ENCODE results near the gene COMT. TPM values are rescaled to one million over a fixed set of nuclear protein-coding genes. Genes with fewer than 3 reads are reported as not detected.

COMT gene
- total and polyA plus RNA-seq, 2 donors = 52.7 to 198 TPM

- DNase-seq (ENCODE audit: extremely low spot score) = no peak
- peaks cover 3% of the 10 kb centered on the region for H3K4me1 ChIP-seq (ENCODE audit: insufficient read depth)
- WGBS = 38% methylated on average over 11 of the region's 11 CpGs
- H3K36me3 ChIP-seq (ENCODE audit: insufficient read depth) = no peaks in the 10 kb centered on the region
- H3K4me3 ChIP-seq (ENCODE audit: low read depth, low read length) = no peak overlapping the region
- H3K27ac ChIP-seq (ENCODE audit: low read depth) = peak overlapping the region; percentile 89
Observed at GRCh38 chr22:19943082-19944026, 1.8 kb downstream of the COMT start.

- no peak overlapping the region for H3K27ac ChIP-seq (ENCODE audit: low read depth)
- DNase-seq (ENCODE audit: extremely low spot score) = no peak
- 80% methylated on average over 9 of the region's 9 CpGs for WGBS
- no peak overlapping the region for H3K4me3 ChIP-seq (ENCODE audit: low read depth, low read length)
- H3K4me1 ChIP-seq (ENCODE audit: insufficient read depth) = no peaks in the 10 kb centered on the region
- H3K36me3 ChIP-seq (ENCODE audit: insufficient read depth) = no peaks in the 10 kb centered on the region
Observed at GRCh38 chr22:19948057-19948760, 6.6 kb downstream of the COMT start.

GRCh38 chr22:19951346-19951745, 9.8 kb downstream of the COMT start:
- Histone ChIP-seq H3K4me3 (ENCODE audit: low read depth, low read length) (no peak overlapping the region), H3K27ac (ENCODE audit: low read depth) (no peak overlapping the region), H3K4me1 (ENCODE audit: insufficient read depth) (no peaks in the 10 kb centered on the region), H3K36me3 (ENCODE audit: insufficient read depth) (no peaks in the 10 kb centered on the region)
- DNase-seq (ENCODE audit: extremely low spot score) = no peak
- WGBS = 90% methylated on average over 13 of the region's 13 CpGs

- WGBS = 67% methylated on average over 19 of the region's 19 CpGs
- no peak overlapping the region for H3K27ac ChIP-seq (ENCODE audit: low read depth)
- no peaks in the 10 kb centered on the region for H3K4me1 ChIP-seq (ENCODE audit: insufficient read depth)
- H3K36me3 ChIP-seq (ENCODE audit: insufficient read depth) = no peaks in the 10 kb centered on the region
- no peak overlapping the region for H3K4me3 ChIP-seq (ENCODE audit: low read depth, low read length)
- DNase-seq (ENCODE audit: extremely low spot score) = no peak
Observed at GRCh38 chr22:19955241-19956128, 13.9 kb downstream of the COMT start.

GRCh38 chr22:19957445-19957844, 15.9 kb downstream of the COMT start:
- Histone ChIP-seq H3K36me3 (ENCODE audit: insufficient read depth) (no peaks in the 10 kb centered on the region), H3K27ac (ENCODE audit: low read depth) (no peak overlapping the region), H3K4me3 (ENCODE audit: low read depth, low read length) (no peak overlapping the region), H3K4me1 (ENCODE audit: insufficient read depth) (no peaks in the 10 kb centered on the region)
- DNase-seq (ENCODE audit: extremely low spot score) = no peak
- WGBS = 91% methylated on average over 9 of the region's 9 CpGs

- 73% methylated on average over 19 of the region's 19 CpGs for WGBS
- Histone ChIP-seq H3K4me3 (ENCODE audit: low read depth, low read length) (no peak overlapping the region), H3K4me1 (ENCODE audit: insufficient read depth) (no peaks in the 10 kb centered on the region), H3K36me3 (ENCODE audit: insufficient read depth) (no peaks in the 10 kb centered on the region), H3K27ac (ENCODE audit: low read depth) (no peak overlapping the region)
- no peak for DNase-seq (ENCODE audit: extremely low spot score)
Observed at GRCh38 chr22:19958083-19959042, 16.8 kb downstream of the COMT start.

- Histone ChIP-seq H3K27ac (ENCODE audit: low read depth) (no peak overlapping the region), H3K4me3 (ENCODE audit: low read depth, low read length) (no peak overlapping the region), H3K4me1 (ENCODE audit: insufficient read depth) (no peaks in the 10 kb centered on the region), H3K36me3 (ENCODE audit: insufficient read depth) (no peaks in the 10 kb centered on the region)
- 24% methylated on average over 30 of the region's 30 CpGs for WGBS
- DNase-seq (ENCODE audit: extremely low spot score) = no peak
Observed at GRCh38 chr22:19959043-19959586, 17.5 kb downstream of the COMT start.

- H3K4me1 ChIP-seq (ENCODE audit: insufficient read depth) = no peaks in the 10 kb centered on the region
- no peak overlapping the region for H3K4me3 ChIP-seq (ENCODE audit: low read depth, low read length)
- H3K27ac ChIP-seq (ENCODE audit: low read depth) = no peak overlapping the region
- no peak for DNase-seq (ENCODE audit: extremely low spot score)
- no peaks in the 10 kb centered on the region for H3K36me3 ChIP-seq (ENCODE audit: insufficient read depth)
- WGBS = 29% methylated on average over 13 of the region's 13 CpGs
Observed at GRCh38 chr22:19959587-19960490, 18.3 kb downstream of the COMT start.

- no peaks in the 10 kb centered on the region for H3K36me3 ChIP-seq (ENCODE audit: insufficient read depth)
- no peak for DNase-seq (ENCODE audit: extremely low spot score)
- no peaks in the 10 kb centered on the region for H3K4me1 ChIP-seq (ENCODE audit: insufficient read depth)
- H3K4me3 ChIP-seq (ENCODE audit: low read depth, low read length) = no peak overlapping the region
- no peak overlapping the region for H3K27ac ChIP-seq (ENCODE audit: low read depth)
- WGBS = 86% methylated on average over 12 of the region's 12 CpGs
Observed at GRCh38 chr22:19960491-19961200, 19.1 kb downstream of the COMT start.

- H3K4me3 ChIP-seq (ENCODE audit: low read depth, low read length) = no peak overlapping the region
- H3K4me1 ChIP-seq (ENCODE audit: insufficient read depth) = no peaks in the 10 kb centered on the region
- no peak for DNase-seq (ENCODE audit: extremely low spot score)
- H3K27ac ChIP-seq (ENCODE audit: low read depth) = no peak overlapping the region
- 88% methylated on average over 9 of the region's 9 CpGs for WGBS
- H3K36me3 ChIP-seq (ENCODE audit: insufficient read depth) = no peaks in the 10 kb centered on the region
Observed at GRCh38 chr22:19961201-19961580, 19.6 kb downstream of the COMT start.

- H3K4me1 ChIP-seq (ENCODE audit: insufficient read depth) = no peaks in the 10 kb centered on the region
- DNase-seq (ENCODE audit: extremely low spot score) = no peak
- WGBS = 84% methylated on average over 8 of the region's 8 CpGs
- no peak overlapping the region for H3K4me3 ChIP-seq (ENCODE audit: low read depth, low read length)
- no peak overlapping the region for H3K27ac ChIP-seq (ENCODE audit: low read depth)
- no peaks in the 10 kb centered on the region for H3K36me3 ChIP-seq (ENCODE audit: insufficient read depth)
Observed at GRCh38 chr22:19961868-19962245, 20.3 kb downstream of the COMT start.

Data from urinary bladder (tissue), 4 donors.